NCI-H187 (cell line): ENCODE results near the gene BBS9.
"Not testable (repeated sequence)": the region's sequence is repeated elsewhere in the genome, so short reads cannot be mapped to it uniquely, and the experiment has no call there.

Experiments
- DNase-seq, 2 experiments: peaks; one replicate each; lab custom pipeline; 2025; lab: John Stamatoyannopoulos, UW

BBS9 gene

GRCh38 chr7:33278095-33278494 lies 148.7 kb downstream of the BBS9 start:
- no peak for DNase-seq

- no peak for DNase-seq
Observed at GRCh38 chr7:33286501-33286900, 157.1 kb downstream of the BBS9 start.

GRCh38 chr7:33287738-33288137 lies 158.4 kb downstream of the BBS9 start:
- no peak for DNase-seq

- no peak for DNase-seq
Observed at GRCh38 chr7:33298848-33299247, 169.5 kb downstream of the BBS9 start.

- DNase-seq = no peak
Observed at GRCh38 chr7:33299425-33299824, 170.1 kb downstream of the BBS9 start.

- no peak for DNase-seq
Observed at GRCh38 chr7:33300131-33300530, 170.8 kb downstream of the BBS9 start.

GRCh38 chr7:33300742-33301141 lies 171.4 kb downstream of the BBS9 start:
- no peak for DNase-seq

- DNase-seq = not testable (repeated sequence)
Observed at GRCh38 chr7:33303978-33304557, 174.7 kb downstream of the BBS9 start.

- no peak for DNase-seq
Observed at GRCh38 chr7:33307205-33307604, 177.8 kb downstream of the BBS9 start.

- DNase-seq = no peak
Observed at GRCh38 chr7:33310546-33310945, 181.2 kb downstream of the BBS9 start.

GRCh38 chr7:33325754-33326484 lies 196.6 kb downstream of the BBS9 start:
- DNase-seq = no peak

GRCh38 chr7:33326485-33326848 lies 197.1 kb downstream of the BBS9 start:
- no peak for DNase-seq

- DNase-seq = no peak
Observed at GRCh38 chr7:33327427-33327826, 198.1 kb downstream of the BBS9 start.

GRCh38 chr7:33334349-33334748 lies 205.0 kb downstream of the BBS9 start:
- DNase-seq = no peak

- no peak for DNase-seq
Observed at GRCh38 chr7:33336820-33337219, 207.5 kb downstream of the BBS9 start.

- no peak for DNase-seq
Observed at GRCh38 chr7:33339074-33339790, 209.9 kb downstream of the BBS9 start.

- DNase-seq = peak in 1 of 2 experiments; percentile 21
Observed at GRCh38 chr7:33346055-33346454, 216.7 kb downstream of the BBS9 start.

GRCh38 chr7:33350577-33350976 lies 221.2 kb downstream of the BBS9 start:
- DNase-seq = no peak

GRCh38 chr7:33351709-33352108 lies 222.3 kb downstream of the BBS9 start:
- no peak for DNase-seq

GRCh38 chr7:33354201-33354600 lies 224.8 kb downstream of the BBS9 start:
- no peak for DNase-seq

GRCh38 chr7:33355386-33355785 lies 226.0 kb downstream of the BBS9 start:
- no peak for DNase-seq

- no peak for DNase-seq
Observed at GRCh38 chr7:33356336-33356735, 227.0 kb downstream of the BBS9 start.

- no peak for DNase-seq
Observed at GRCh38 chr7:33357846-33358245, 228.5 kb downstream of the BBS9 start.
